ENCODE data around the gene NARF. TPM values are rescaled to one million over a fixed set of nuclear protein-coding genes. Genes with fewer than 3 reads are reported as not detected.

Gene NARF
- total and polyA plus RNA-seq, 2 experiments from 2014 or later = 66.1 to 67.1 TPM

DNA sequence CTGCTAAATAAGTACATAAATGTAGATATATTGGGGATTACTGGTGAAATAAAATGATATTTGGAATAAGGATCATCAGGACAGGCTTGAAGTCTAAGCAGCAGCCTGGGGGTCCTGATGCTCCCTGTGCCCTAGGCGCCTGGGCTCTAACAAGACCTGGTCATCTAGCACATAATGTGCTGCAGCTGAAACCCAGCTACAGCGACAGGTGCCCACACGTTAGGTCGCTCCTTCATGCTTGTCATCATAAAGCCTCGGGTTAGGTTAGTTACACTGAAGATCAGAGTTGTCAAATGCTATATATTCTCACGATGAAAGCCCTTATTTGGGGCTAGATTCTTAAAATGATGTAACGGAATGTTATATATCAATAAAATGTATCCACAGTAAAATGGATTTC, 11.5 kb downstream of the NARF start (continued):
- TF ChIP-seq, protein P1, sequence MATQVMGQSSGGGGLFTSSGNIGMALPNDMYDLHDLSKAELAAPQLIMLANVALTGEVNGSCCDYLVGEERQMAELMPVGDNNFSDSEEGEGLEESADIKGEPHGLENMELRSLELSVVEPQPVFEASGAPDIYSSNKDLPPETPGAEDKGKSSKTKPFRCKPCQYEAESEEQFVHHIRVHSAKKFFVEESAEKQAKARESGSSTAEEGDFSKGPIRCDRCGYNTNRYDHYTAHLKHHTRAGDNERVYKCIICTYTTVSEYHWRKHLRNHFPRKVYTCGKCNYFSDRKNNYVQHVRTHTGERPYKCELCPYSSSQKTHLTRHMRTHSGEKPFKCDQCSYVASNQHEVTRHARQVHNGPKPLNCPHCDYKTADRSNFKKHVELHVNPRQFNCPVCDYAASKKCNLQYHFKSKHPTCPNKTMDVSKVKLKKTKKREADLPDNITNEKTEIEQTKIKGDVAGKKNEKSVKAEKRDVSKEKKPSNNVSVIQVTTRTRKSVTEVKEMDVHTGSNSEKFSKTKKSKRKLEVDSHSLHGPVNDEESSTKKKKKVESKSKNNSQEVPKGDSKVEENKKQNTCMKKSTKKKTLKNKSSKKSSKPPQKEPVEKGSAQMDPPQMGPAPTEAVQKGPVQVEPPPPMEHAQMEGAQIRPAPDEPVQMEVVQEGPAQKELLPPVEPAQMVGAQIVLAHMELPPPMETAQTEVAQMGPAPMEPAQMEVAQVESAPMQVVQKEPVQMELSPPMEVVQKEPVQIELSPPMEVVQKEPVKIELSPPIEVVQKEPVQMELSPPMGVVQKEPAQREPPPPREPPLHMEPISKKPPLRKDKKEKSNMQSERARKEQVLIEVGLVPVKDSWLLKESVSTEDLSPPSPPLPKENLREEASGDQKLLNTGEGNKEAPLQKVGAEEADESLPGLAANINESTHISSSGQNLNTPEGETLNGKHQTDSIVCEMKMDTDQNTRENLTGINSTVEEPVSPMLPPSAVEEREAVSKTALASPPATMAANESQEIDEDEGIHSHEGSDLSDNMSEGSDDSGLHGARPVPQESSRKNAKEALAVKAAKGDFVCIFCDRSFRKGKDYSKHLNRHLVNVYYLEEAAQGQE (IDR thresholded peaks at IDR 0.05; ENCODE audit: unreplicated experiment) = no peak
- TF ChIP-seq POLR2AphosphoS5 (IDR thresholded peaks at IDR 0.05; ENCODE audit: low read depth) = no peak
- TF ChIP-seq JUNB (IDR thresholded peaks at IDR 0.05; ENCODE audit: unreplicated experiment) = no peak

GRCh38 chr17:82474223-82475010, 15.9 kb downstream of the NARF start:
- peaks cover 2% of the 10 kb centered on the region for H3K27me3 Mint-ChIP-seq (ENCODE audit: insufficient read depth, low read depth, poor library complexity)
- Histone ChIP-seq H3K27me3 (ENCODE audit: insufficient read depth) (no peaks in the 10 kb centered on the region), H3K4me2 (no peak overlapping the region), H3K27ac (ENCODE audit: low read depth) (0 out of 2 replicates have a peak overlapping the region, but pooled peaks have one; percentile 19), H3K4me1 (ENCODE audit: insufficient read depth) (no peaks in the 10 kb centered on the region), H2AFZ (no peak overlapping the region), H3F3A (replicated peaks; ENCODE audit: low read depth) (no peaks in the 10 kb centered on the region), H4K20me1 (replicated peaks; ENCODE audit: insufficient read depth) (no peaks in the 10 kb centered on the region; the same call in 1 of the 2 replicates), H3K9me2 (ENCODE audit: insufficient read depth) (no peaks in the 10 kb centered on the region), H3K79me2 (replicated peaks; ENCODE audit: insufficient read depth) (no peaks in the 10 kb centered on the region), H3K36me3 (ENCODE audit: insufficient read depth) (peaks cover 8% of the 10 kb centered on the region; the same call in 1 of the 2 replicates), H3K4me3 (no peak overlapping the region)
- H3K36me3 Mint-ChIP-seq (ENCODE audit: low read depth) = peaks cover 50% of the 10 kb centered on the region
- no peak overlapping the region for H3K4me3 Mint-ChIP-seq
- H3K9me3 Mint-ChIP-seq = no peaks in the 10 kb centered on the region
- no peak for ATAC-seq
- no peak for DNase-seq (ENCODE audit: low spot score)
- H3K27ac Mint-ChIP-seq = no peak overlapping the region
- H3K4me1 Mint-ChIP-seq = no peaks in the 10 kb centered on the region
- no peak for TF ChIP-seq EZH2phosphoT487 (IDR thresholded peaks at IDR 0.05; ENCODE audit: unreplicated experiment)
- TF ChIP-seq, protein P2, sequence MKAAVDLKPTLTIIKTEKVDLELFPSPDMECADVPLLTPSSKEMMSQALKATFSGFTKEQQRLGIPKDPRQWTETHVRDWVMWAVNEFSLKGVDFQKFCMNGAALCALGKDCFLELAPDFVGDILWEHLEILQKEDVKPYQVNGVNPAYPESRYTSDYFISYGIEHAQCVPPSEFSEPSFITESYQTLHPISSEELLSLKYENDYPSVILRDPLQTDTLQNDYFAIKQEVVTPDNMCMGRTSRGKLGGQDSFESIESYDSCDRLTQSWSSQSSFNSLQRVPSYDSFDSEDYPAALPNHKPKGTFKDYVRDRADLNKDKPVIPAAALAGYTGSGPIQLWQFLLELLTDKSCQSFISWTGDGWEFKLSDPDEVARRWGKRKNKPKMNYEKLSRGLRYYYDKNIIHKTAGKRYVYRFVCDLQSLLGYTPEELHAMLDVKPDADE (IDR thresholded peaks at IDR 0.05) = no peak
- no peak for TF ChIP-seq JUNB (IDR thresholded peaks at IDR 0.05; ENCODE audit: unreplicated experiment)
- no peak for TF ChIP-seq EZH2 (IDR thresholded peaks at IDR 0.05; ENCODE audit: low read depth, unreplicated experiment)
- no peak for TF ChIP-seq CREB1 (CRISPR knock-in tag; IDR thresholded peaks at IDR 0.05; ENCODE audit: low read depth)
- TF ChIP-seq POLR2AphosphoS5 (IDR thresholded peaks at IDR 0.05; ENCODE audit: low read depth) = no peak
- no peak for TF ChIP-seq CTCF (conservative IDR thresholded peaks at IDR 0.05; ENCODE audit: low read depth in 2 of 2)
- TF ChIP-seq, protein P3, sequence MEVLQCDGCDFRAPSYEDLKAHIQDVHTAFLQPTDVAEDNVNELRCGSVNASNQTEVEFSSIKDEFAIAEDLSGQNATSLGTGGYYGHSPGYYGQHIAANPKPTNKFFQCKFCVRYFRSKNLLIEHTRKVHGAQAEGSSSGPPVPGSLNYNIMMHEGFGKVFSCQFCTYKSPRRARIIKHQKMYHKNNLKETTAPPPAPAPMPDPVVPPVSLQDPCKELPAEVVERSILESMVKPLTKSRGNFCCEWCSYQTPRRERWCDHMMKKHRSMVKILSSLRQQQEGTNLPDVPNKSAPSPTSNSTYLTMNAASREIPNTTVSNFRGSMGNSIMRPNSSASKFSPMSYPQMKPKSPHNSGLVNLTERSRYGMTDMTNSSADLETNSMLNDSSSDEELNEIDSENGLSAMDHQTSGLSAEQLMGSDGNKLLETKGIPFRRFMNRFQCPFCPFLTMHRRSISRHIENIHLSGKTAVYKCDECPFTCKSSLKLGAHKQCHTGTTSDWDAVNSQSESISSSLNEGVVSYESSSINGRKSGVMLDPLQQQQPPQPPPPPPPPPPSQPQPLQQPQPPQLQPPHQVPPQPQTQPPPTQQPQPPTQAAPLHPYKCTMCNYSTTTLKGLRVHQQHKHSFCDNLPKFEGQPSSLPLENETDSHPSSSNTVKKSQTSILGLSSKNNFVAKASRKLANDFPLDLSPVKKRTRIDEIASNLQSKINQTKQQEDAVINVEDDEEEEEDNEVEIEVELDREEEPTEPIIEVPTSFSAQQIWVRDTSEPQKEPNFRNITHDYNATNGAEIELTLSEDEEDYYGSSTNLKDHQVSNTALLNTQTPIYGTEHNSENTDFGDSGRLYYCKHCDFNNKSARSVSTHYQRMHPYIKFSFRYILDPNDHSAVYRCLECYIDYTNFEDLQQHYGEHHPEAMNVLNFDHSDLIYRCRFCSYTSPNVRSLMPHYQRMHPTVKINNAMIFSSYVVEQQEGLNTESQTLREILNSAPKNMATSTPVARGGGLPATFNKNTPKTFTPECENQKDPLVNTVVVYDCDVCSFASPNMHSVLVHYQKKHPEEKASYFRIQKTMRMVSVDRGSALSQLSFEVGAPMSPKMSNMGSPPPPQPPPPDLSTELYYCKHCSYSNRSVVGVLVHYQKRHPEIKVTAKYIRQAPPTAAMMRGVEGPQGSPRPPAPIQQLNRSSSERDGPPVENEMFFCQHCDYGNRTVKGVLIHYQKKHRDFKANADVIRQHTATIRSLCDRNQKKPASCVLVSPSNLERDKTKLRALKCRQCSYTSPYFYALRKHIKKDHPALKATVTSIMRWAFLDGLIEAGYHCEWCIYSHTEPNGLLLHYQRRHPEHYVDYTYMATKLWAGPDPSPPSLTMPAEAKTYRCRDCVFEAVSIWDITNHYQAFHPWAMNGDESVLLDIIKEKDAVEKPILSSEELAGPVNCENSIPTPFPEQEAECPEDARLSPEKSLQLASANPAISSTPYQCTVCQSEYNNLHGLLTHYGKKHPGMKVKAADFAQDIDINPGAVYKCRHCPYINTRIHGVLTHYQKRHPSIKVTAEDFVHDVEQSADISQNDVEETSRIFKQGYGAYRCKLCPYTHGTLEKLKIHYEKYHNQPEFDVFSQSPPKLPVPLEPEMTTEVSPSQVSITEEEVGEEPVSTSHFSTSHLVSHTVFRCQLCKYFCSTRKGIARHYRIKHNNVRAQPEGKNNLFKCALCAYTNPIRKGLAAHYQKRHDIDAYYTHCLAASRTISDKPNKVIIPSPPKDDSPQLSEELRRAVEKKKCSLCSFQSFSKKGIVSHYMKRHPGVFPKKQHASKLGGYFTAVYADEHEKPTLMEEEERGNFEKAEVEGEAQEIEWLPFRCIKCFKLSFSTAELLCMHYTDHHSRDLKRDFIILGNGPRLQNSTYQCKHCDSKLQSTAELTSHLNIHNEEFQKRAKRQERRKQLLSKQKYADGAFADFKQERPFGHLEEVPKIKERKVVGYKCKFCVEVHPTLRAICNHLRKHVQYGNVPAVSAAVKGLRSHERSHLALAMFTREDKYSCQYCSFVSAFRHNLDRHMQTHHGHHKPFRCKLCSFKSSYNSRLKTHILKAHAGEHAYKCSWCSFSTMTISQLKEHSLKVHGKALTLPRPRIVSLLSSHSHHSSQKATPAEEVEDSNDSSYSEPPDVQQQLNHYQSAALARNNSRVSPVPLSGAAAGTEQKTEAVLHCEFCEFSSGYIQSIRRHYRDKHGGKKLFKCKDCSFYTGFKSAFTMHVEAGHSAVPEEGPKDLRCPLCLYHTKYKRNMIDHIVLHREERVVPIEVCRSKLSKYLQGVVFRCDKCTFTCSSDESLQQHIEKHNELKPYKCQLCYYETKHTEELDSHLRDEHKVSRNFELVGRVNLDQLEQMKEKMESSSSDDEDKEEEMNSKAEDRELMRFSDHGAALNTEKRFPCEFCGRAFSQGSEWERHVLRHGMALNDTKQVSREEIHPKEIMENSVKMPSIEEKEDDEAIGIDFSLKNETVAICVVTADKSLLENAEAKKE (CRISPR knock-in tag; IDR thresholded peaks at IDR 0.05) = no peak
- no peak for TF ChIP-seq ZNF114 (CRISPR knock-in tag; IDR thresholded peaks at IDR 0.05)
- no peak for TF ChIP-seq NANOG (IDR thresholded peaks at IDR 0.05; ENCODE audit: borderline replicate concordance)
